ENCODE results near the gene CRYBG2. TPM values are rescaled to one million over a fixed set of nuclear protein-coding genes. Genes with fewer than 3 reads are reported as not detected.

Gene CRYBG2
- total RNA-seq, 2 donors from 2014 or later: 9.0 to 15.1 TPM

DNA sequence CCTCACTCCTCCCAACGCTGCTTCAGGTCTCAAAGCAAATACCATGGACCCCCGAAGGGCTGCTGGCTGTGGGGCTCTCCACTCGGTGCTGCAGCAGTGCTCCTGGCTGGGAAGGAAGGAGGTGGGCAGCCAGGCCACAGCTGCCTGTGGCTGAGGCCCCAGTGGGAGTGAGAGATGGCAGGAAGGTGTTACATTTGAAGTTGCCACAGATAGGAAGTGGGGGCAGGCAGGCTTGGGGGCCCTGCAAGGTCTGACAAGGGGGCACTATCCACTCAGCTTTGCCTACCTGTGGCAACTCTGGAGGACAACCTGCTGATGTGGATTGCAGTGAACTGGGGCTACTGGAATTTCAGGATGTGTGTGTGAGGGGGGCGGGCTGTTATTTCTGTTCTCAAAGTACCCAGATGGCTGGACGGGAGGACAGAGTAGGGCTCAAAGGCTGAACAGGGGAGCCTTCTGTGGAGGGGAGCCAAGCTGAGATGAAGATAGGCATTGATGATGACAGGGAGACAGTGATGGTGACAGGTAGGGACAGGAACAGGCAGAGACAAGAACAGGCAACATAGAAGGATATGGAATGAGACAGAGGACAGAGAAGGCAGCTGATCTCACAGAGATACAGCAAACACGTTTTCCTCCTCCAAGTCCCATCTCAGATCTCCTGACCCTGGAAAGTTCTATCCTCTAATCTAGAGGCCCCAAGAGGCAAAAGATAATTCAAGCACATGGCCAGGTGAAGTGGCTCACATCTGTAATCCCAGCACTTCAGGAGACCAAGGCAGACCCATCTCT, 16.9 kb upstream of the CRYBG2 start:
- 82 to 88% methylated on average over 4 to 6 of the region's 6 CpGs for WGBS, 2 experiments (ENCODE audit: insufficient coverage in 1 of 2, insufficient read length in 1 of 2)
- H3K27me3 Mint-ChIP-seq (ENCODE audit: insufficient read depth): peaks cover 13% of the 10 kb centered on the region
- H3K4me1 Mint-ChIP-seq: peaks cover 8% of the 10 kb centered on the region

DNA sequence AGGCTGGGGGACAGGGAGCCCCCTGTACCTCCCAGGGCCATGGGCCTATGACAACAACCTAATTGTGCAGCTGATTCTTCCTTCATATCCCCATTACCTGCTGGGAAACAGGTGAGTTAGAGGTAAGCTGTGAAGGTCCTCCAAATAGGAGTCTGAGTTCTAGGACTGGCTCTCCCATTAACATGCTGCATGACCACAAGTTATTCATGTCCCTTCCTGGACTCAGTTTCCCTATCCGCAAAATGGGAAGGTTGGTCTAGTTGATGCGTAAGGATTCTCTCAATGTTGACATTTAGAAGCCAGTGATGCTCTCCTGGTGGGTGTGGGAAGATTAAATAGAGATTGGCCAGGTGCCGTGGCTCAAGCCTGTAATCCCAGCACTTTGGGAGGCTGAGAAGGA, 14.6 kb upstream of the CRYBG2 start:
- H3K4me1 ChIP-seq (ENCODE audit: control insufficient read depth, insufficient read depth, low read length): no peaks in the 10 kb centered on the region
- no peak overlapping the region for H3K27ac ChIP-seq (ENCODE audit: low read depth, low read length)
- Mint-ChIP-seq H3K9me3 (peaks cover 8% of the 10 kb centered on the region), H3K27me3 (ENCODE audit: insufficient read depth) (peaks cover 29% of the 10 kb centered on the region), H3K4me3 (no peak overlapping the region), H3K4me1 (peaks cover 2% of the 10 kb centered on the region), H3K36me3 (ENCODE audit: low read depth) (no peaks in the 10 kb centered on the region), H3K27ac (no peak overlapping the region)
- peaks cover 8% of the 10 kb centered on the region for H3K27me3 ChIP-seq (ENCODE audit: control insufficient read depth, insufficient read depth, low read length, poor library complexity, severe bottlenecking)
- H3K9me3 ChIP-seq (ENCODE audit: control insufficient read depth, low read length): peaks cover 7% of the 10 kb centered on the region
- no peak overlapping the region for H3K9ac ChIP-seq (ENCODE audit: extremely low read depth, low read length, poor library complexity, severe bottlenecking)
- WGBS, 2 experiments (ENCODE audit: insufficient coverage in 1 of 2, insufficient read length in 1 of 2): 97 to 100% methylated on average over 3 of the region's 3 CpGs
- no peaks in the 10 kb centered on the region for H3K36me3 ChIP-seq (ENCODE audit: control insufficient read depth, insufficient read depth, low read length)
- H3K4me3 ChIP-seq (ENCODE audit: low read length): no peak overlapping the region
- DNase-seq: no peak
- TF ChIP-seq, protein P1, sequence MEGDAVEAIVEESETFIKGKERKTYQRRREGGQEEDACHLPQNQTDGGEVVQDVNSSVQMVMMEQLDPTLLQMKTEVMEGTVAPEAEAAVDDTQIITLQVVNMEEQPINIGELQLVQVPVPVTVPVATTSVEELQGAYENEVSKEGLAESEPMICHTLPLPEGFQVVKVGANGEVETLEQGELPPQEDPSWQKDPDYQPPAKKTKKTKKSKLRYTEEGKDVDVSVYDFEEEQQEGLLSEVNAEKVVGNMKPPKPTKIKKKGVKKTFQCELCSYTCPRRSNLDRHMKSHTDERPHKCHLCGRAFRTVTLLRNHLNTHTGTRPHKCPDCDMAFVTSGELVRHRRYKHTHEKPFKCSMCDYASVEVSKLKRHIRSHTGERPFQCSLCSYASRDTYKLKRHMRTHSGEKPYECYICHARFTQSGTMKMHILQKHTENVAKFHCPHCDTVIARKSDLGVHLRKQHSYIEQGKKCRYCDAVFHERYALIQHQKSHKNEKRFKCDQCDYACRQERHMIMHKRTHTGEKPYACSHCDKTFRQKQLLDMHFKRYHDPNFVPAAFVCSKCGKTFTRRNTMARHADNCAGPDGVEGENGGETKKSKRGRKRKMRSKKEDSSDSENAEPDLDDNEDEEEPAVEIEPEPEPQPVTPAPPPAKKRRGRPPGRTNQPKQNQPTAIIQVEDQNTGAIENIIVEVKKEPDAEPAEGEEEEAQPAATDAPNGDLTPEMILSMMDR (conservative IDR thresholded peaks at IDR 0.05): no peak

More for the DNA sequence above, 16.9 kb upstream of the CRYBG2 start:
- Histone ChIP-seq H3K9ac (ENCODE audit: extremely low read depth, low read length, poor library complexity, severe bottlenecking) (no peak overlapping the region), H3K36me3 (ENCODE audit: control insufficient read depth, insufficient read depth, low read length) (no peaks in the 10 kb centered on the region), H3K27ac (ENCODE audit: low read depth, low read length) (no peak overlapping the region), H3K4me1 (ENCODE audit: control insufficient read depth, insufficient read depth, low read length) (no peaks in the 10 kb centered on the region), H3K9me3 (ENCODE audit: control insufficient read depth, low read length) (peaks cover 7% of the 10 kb centered on the region), H3K27me3 (ENCODE audit: control insufficient read depth, insufficient read depth, low read length, poor library complexity, severe bottlenecking) (no peaks in the 10 kb centered on the region), H3K4me3 (ENCODE audit: low read length) (no peak overlapping the region)
- H3K9me3 Mint-ChIP-seq: peaks cover 8% of the 10 kb centered on the region
- H3K4me3 Mint-ChIP-seq: no peak overlapping the region
- no peak for DNase-seq
- no peak overlapping the region for H3K27ac Mint-ChIP-seq
- H3K36me3 Mint-ChIP-seq (ENCODE audit: low read depth): no peaks in the 10 kb centered on the region
- TF ChIP-seq, protein P1 (conservative IDR thresholded peaks at IDR 0.05): no peak

DNA sequence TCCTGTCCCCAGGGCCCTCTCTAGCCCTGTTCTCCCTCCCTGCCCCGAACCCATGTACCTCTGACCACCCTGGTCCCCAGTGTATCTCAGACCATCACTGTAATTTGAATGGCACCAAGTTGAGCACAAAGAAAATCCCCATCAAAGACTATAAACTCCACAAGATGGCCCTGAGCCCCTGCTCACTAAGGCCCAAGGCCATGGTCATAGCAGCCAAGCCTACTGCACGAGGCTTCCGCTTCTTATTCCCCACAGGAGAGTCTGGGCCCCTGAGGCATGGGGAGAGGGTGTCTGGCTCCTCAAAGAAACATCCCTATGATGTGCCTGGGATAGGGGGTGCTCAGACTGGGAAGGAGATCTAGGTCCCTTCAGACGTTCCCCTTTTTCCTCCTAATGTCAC, 14.1 kb upstream of the CRYBG2 start:
- WGBS, 2 experiments (ENCODE audit: insufficient coverage in 1 of 2, insufficient read length in 1 of 2): 83 to 100% methylated on average over 2 to 4 of the region's 4 CpGs
- Histone ChIP-seq H3K4me3 (ENCODE audit: low read length) (no peak overlapping the region), H3K27ac (ENCODE audit: low read depth, low read length) (no peak overlapping the region), H3K9me3 (ENCODE audit: control insufficient read depth, low read length) (peaks cover 7% of the 10 kb centered on the region), H3K4me1 (ENCODE audit: control insufficient read depth, insufficient read depth, low read length) (no peaks in the 10 kb centered on the region), H3K9ac (ENCODE audit: extremely low read depth, low read length, poor library complexity, severe bottlenecking) (no peak overlapping the region), H3K27me3 (ENCODE audit: control insufficient read depth, insufficient read depth, low read length, poor library complexity, severe bottlenecking) (peaks cover 8% of the 10 kb centered on the region), H3K36me3 (ENCODE audit: control insufficient read depth, insufficient read depth, low read length) (no peaks in the 10 kb centered on the region)
- no peak for DNase-seq
- TF ChIP-seq, protein P1 (conservative IDR thresholded peaks at IDR 0.05): no peak
- Mint-ChIP-seq H3K27ac (no peak overlapping the region), H3K36me3 (ENCODE audit: low read depth) (no peaks in the 10 kb centered on the region), H3K4me1 (peaks cover 2% of the 10 kb centered on the region), H3K4me3 (no peak overlapping the region), H3K9me3 (peaks cover 8% of the 10 kb centered on the region), H3K27me3 (ENCODE audit: insufficient read depth) (peaks cover 34% of the 10 kb centered on the region)
